Activated naive CD4-positive, alpha-beta T cell (primary cell): ENCODE measurements around the gene USE1.
"Not testable (repeated sequence)": the region's sequence is repeated elsewhere in the genome, so short reads cannot be mapped to it uniquely, and the experiment has no call there.

Experiments
- DNase-seq, 4 experiments: peaks; one replicate each; lab custom pipeline; 2025; lab: John Stamatoyannopoulos, UW

The USE1 gene, protein sequence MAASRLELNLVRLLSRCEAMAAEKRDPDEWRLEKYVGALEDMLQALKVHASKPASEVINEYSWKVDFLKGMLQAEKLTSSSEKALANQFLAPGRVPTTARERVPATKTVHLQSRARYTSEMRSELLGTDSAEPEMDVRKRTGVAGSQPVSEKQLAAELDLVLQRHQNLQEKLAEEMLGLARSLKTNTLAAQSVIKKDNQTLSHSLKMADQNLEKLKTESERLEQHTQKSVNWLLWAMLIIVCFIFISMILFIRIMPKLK

DNA sequence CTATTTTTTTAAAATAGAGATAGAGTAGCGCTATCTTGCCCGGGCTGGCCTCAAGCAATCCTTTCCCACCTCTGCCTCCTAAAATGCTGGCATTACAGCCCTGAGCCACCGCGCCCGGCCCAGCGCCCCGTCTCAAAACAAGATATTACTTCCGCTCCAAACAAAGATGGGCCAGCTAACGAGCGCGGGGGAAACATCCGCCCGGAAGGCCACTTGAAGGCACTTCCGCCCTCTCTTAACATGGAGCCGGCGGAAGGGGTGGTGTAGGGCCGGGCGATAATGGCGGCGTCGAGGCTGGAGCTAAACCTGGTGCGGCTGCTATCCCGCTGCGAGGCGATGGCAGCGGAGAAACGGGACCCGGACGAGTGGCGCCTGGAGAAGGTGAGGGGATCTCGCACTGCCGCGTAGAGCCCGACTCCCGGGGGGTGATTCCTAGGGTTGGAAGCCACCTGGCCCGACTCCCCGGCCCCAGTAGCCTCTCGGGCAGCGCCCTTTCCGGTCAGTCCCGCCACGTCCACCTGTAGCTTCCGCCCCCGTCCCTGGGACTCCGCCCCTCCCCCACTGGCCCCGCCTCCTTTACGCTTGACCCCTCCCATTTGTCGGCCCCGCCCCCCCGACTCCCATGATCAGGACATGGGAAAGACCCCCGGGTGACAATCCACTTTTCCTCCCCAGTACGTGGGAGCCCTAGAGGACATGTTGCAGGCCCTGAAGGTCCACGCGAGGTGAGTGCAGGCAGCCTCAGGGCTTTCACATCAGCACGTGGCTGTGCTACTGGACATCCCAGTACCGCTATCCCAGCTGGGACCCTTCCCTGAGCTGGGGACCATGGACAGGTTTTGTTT lies at the start of gene USE1:
Gene USE1 (plus strand): TSS at position 231 of the 845 bp plus-strand sequence. CDS start 49 bp downstream, at position 280.
- peak; percentile 55 to 82 (median 70) for DNase-seq

DNA sequence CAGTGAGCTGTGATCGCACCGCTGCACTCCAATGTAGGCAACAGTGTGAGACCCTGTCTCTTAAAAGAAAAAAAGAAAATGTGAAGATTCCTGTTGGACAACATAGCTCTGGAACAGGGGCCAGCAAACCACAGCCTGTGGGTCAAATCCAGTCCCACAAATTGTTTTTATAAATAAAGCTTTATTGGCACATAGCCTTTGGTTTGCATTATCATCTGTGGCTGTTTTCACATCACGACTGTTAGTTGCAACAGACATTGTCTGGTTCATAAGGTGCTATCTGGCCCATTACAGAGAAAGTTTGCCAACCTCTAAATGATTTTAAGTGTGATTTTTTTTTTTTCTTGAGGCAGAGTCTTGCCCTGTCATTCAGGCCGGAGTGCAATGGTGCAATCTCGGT lies 49.4 kb upstream of the USE1 start:
- no peak for DNase-seq

DNA sequence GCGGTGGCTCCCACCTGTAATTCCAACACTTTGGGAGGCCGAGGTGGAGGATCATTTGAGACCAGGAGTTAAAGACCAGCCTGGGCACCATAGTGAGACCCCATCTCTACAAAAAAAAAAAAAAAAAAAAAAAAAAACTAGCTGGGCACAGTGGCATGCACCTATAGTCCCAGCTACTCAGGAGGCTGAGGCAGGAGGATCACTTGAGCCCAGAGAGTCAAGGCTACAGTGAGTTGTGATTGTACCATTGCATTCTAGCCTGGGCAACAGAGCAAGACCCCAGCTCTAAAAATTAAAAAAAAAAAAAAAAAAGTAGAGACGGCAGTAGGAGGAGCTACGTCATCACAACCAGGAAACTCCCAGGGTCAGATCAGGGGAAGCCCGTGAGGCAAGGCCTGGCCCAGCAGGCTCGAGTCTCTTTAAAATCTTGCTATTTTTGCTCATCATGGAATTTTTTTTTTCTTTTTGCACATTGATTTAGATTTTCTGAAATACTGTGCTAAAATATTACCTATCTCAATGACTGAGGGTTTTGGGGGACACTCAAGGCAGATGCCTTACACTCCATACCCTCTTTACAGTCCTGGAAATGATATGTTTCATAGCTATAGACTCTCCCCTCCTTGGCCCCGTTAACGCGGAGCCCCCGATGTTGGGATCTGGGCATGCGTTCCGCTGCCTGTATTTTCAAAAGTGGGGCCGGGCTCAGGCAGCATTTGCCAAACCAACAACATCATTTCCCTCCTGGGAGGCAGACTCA lies 44.4 kb upstream of the USE1 start:
- DNase-seq: no peak

DNA sequence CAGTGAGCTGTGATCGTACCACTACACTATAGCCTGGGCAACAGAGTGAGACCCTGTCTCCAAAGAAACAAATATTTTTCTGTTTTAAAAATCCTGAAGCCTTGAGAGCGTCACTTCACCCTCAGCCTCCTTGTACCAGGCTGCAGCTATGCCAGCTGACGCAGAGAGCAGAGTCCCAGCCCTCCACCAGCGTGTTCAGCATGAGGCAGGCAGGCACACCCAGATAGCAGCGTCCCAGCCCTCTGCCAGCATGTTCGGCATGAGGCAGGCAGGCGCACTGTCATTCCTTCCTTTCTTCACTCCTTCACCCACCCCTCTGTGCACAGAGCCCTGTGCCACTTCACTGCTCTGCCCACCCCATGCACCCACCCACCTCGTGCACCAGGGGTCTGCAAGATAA lies 43.3 kb upstream of the USE1 start:
- no peak for DNase-seq

DNA sequence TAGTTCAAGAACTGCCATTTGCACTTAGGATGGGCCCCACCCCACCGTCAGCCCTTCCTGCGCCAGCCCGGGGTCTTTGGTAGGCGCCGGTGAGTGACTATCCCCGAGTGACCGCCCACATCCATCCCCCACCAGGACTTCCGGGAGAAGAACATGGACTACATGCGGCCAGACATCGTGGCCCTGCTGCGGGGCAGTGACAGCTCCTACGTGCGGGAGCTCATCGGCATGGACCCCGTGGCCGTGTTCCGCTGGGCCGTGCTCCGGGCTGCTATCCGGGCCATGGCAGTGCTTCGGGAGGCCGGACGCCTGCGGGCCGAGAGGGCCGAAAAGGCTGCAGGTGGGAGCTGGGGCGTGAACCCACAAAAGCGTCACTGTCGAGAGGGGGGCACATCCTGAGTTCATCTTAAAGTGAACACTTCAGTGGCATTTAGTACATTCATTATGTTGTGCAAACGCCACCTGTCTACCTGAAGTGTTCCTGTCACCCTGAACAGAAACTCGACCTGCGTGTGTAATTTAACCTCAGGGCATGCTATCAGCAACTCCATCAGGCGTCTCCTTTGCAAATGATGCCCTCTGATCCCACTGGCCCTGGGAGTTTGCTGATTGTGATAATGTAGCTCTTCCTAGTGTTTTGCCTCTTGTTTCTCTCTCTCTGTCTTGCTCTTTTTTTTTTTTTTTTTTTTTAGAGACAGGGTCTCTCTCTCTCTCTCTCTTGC lies 42.4 kb upstream of the USE1 start:
- no peak for DNase-seq

DNA sequence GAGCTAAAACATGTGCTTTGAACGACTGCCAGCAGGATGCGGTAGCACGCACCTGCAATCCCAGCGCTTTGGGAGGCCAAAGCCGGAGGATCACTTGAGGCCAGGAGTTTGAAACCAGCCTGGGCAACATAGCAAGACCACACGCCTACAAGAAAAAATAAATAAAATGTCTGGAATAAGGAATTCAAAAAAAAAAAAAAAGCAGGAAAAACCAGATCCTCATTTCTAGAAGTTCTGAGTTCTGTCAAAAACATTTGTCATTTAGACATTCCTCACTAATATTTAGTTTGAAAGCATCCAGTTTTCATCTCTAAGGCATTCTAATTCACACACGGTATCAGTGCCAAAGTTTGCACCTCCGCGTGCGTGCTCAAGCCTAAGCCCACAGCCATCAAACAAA lies 36.9 kb upstream of the USE1 start:
- no peak for DNase-seq

DNA sequence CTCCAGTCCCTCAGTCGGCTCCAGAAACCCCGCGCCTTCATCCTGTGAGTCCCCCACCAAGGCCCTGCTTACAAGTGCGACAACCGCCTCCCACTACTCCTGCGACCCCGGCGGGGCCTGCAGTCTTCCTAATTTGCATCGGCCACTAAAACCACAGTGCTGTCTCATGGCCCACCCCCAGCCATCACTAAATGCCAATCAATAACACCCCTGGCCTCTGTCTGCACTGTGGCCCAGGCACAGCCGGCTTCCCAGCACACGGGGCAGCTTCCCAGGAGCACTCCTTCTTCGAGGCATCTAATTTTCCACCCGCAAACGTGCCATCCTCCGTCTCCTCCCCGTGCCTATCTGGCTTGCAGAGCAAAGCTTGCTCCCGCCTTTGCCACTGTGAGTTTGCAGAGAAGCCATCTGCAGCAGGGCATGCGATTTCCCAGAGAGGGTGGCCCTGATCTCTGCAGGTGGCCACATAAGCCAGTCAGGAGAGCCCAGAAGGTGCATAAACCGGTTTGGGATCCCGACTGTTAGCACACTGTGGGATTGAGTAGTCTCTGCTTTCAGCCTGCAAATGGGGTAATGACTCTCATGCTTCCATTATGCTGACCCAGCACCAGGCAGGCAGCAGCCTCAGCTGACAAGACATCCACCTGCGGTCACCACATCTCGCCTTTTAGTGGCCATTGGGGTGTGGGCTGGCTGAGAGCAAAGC lies 34.0 kb upstream of the USE1 start:
- no peak for DNase-seq

DNA sequence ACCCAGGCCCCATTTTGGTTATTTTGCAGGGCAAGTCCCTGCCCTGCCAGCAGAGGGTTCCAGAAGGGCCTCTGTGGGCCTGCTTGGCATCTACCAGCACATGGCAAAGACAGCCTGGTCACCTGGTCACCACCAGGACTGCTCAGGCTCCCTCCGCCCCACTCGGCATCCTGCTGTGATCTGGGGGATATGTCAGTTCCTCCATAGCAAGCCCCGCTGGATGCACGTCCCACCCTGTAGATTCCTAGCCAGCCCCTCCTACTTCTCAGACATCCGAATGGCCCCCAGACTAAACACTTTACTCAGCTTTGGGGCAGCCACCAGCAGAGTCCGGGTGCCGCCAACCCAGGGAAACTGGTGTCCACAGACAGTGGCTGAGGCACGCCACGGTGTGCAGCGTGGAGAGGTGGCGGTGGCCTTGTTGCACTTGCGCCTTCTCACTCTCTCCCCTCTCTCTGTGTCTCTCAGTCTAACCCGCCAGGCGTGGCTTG lies 31.8 kb upstream of the USE1 start:
- peak in 1 of 4 experiments; percentile 11 for DNase-seq

DNA sequence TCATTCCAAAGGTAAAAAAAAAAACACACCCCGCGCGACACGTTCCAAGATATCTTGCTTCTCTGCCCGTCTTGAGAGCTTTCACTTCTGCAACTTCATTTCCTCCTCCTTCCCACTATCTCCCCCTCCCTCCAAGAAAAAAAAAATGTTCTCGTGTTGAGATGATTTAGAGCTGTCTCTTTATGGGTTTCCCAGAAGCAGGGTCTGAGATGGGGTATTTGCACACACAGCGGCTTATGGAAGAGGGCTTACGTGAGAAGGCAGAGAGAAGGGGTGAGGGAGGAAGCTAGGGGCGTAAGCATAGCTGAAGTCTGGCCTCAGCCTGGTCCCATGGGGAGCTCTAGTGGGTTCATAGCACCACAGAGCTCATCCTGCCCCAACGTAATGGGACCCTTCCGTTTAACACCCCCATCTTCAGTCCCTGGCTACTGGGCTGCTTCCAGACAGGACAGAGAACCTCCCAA lies 31.3 kb upstream of the USE1 start:
- no peak for DNase-seq

DNA sequence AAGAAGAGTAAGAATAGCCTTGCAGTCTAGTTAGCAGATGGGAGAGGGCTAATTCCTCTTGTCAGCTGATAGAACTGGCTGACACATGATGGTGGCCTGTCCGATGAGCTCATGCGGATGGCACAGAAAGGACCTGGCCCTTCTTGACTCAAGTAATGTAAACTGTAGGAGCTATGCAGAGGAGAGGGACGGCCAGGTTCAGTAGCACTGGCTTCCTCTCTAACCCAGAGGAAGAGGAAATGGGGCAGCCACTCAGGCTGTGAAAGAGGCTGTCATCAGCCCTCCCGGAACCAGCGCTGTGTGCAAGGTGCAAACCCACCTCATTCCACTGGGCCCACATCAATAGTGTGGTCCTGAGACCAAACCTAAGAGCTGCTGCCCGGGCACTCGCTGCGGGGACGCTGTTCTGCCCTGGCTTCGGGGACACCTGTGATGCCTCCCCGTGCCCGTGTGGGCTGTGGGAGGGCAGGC lies 30.8 kb upstream of the USE1 start:
- peak in 2 of 4 experiments; percentile 18 to 45 for DNase-seq

DNA sequence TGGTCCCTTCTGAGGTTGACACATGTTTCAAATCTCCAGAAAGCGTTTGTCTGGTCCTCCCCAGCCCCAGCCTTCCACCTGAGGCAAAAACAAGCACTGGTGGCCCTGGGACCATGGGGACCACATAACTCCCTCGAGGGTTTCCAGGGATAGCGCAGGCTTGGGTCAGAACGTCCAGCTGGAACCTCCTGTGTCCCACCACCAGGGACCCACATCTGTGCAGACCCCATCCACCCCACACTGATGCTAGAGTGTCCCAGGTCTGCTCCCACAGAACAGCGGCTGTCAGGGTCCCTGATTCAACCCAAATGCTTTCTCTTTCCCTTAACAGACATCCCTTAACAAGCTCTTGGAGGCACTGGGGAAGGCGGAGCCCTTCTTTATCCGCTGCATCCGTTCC lies 29.6 kb upstream of the USE1 start:
- no peak for DNase-seq

DNA sequence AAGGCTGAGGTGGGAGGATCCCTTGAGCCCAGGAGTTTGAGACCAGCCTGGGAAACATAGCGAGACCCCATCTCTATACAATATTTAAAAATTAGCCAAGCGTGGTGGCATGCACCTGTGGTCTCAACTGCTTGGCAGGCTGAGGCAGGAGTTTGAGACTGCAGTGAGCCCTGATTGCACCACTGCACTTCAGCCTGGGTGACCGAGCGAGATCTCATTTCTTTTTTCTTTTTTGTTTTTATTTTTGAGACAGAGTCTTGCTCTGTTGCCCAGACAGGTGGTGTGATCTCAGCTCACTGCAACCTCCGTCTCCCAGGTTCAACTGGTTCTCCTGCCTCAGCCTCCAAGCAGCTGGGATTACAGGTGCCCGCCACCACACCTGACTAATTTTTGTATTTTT lies 23.4 kb upstream of the USE1 start:
- not testable (repeated sequence) for DNase-seq

DNA sequence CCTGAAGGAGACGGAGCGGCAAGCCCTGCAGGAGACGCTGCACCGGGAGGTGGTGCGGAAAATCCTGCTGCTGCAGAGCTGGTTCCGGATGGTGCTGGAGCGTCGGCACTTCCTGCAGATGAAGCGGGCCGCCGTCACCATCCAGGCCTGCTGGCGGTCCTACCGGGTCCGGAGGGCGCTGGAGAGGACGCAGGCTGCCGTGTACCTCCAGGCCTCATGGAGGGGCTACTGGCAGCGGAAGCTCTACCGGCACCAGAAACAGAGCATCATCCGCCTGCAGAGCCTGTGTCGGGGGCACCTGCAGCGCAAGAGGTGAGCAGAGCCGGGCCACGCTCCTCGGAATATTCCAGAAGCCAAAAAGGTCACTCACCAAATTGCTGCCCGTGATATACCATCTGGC lies 22.4 kb upstream of the USE1 start:
- DNase-seq: no peak

DNA sequence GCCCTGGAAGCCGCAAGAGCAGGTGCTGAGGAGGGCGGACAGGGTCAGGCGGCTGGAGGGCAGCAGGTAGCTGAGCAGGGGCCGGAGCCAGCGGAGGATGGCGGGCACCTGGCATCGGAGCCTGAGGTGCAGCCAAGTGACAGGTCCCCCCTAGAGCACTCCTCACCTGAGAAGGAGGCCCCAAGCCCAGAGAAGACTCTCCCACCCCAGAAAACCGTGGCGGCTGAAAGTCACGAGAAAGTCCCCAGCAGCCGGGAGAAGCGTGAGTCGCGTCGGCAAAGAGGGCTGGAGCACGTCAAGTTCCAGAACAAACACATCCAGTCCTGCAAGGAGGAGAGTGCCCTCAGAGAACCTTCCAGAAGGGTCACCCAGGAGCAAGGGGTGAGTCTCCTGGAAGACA lies 20.5 kb upstream of the USE1 start:
- no peak for DNase-seq

DNA sequence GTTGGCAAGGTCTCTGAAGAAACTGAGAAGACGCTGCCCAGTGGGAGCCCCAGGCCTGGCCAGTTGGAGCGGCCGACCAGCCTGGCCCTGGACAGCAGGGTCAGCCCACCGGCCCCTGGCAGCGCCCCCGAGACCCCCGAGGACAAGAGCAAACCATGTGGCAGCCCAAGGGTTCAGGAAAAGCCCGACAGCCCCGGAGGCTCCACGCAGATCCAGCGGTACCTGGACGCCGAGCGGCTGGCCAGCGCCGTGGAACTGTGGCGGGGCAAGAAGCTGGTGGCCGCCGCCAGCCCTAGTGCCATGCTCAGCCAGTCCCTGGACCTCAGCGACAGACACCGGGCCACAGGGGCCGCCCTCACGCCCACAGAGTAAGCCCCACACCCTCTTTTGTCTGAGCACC lies 20.1 kb upstream of the USE1 start:
- DNase-seq: no peak

DNA sequence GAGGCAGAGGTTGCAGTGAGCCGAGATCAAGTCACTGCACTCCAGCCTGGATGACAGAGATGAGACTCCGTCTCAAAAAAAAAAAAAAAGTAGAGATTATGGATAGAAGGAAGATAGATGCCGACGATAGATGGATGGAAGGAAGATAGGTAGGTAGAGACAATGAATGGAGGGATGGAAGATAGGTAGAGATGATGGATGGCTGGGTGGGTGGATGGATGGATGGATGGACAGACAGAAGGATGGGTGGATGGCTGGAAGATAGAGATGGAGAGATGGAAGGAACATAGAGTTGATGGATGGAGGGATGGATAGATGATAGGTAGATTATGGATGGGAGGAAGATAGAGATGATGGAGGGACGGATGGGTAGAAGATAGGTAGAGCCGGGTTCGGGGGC lies 18.5 kb upstream of the USE1 start:
- no peak for DNase-seq

DNA sequence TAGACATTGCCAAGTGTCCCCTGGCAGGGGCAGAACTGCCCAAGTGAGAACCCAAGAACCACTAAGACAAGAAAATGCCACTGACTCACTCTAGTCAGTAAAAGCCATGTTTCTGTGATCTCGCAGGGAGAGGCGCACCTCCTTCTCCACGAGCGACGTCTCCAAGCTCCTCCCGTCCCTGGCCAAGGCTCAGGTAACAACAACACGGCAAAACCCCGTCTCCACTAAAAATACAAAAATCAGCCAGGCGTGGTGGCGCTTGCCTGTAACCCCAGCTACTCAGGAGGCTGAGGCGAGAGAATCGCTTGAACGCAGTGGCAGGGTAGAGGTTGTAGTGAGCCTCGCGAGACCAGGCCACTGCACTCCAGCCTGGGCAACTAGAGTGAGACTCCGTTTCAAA lies 17.5 kb upstream of the USE1 start:
- no peak for DNase-seq

DNA sequence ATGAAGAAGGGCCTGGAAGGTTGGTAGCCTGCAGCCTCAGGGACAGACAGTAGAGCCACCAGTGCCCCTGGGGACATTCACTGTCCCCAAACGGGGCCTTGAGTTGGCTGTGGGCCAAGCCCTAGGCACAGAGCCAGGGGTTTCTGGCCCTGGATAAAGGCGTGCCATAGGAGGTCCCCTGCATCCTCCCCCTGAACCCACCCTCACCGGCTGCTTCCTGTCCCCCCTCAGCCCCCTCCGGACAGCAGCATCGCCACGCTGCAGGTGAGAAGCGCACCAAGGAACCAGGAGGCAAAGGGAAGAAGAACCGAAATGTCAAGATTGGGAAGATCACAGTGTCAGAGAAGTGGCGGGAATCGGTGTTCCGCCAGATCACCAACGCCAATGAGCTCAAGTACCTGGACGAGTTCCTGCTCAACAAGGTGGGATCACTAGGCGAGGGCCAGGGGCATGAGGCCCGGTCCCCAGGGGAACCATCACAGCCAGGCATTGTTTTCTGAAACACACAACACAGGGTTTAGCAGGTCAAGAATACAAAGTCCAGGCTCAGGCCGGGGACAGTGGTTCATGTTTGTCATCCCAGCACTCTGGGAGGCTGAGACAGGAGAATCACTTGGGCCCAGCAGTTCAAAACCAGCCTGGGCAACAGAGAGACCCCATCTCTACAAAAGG lies 14.6 kb upstream of the USE1 start:
- no peak for DNase-seq

DNA sequence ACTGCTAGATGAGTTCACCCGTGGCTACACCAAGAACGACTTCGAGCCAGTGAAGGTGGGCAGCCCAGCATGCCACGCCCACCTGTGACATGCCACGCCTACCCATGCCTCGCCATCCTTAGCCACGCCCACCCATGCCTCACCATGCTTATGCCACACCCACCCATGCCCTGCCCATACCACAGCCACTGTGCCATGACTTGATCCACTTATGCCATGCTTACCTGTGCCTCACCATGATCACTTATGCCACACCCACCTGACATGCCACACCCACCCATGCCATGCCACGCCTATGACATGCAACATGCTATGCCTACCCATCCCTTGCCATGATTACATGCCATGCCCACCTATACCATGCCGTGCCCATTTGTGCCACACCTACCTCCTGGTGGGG lies 12.9 kb upstream of the USE1 start:
- DNase-seq: no peak

DNA sequence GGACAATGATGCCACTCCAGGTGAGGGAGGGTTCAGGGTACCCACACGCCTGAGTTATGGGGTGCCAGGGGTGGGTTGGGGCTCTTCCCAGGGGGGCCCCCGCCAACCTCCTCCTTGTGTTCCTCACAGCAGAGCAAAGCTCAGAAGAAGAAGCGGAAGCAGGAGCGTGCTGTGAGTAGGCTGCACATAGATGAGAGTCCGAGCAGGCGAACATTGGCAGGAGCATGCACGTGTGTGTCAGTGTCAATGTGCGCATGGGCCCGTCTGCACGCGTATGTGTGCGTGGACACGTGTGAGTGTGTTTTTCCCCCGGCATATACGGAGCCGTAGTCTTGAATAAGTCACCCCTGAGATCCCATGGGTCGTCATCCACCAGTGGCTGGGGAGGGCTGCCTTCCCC lies 12.4 kb upstream of the USE1 start:
- no peak for DNase-seq
